GM18873 (cell line): ENCODE data around the gene PRIMPOL.
A peak's percentile ranks its signal among the peaks of the same experiment; 100 is the strongest.
"Not testable (repeated sequence)": the region's sequence is repeated elsewhere in the genome, so short reads cannot be mapped to it uniquely, and the experiment has no call there.

Experiments
- ATAC-seq: cut with Tn5 transposase; IDR thresholded peaks from one replicate; pipeline ENCODE4 v1.9.1; 2021; ENCODE audit warnings: mild to moderate bottlenecking, moderate library complexity, moderate number of reproducible peaks; ENCODE audit not compliant: unreplicated experiment, low FRiP score

The PRIMPOL gene

GRCh38 chr4:184699941-184700340 lies 50.4 kb downstream of the PRIMPOL start:
- no peak for ATAC-seq

GRCh38 chr4:184702114-184702513 lies 52.6 kb downstream of the PRIMPOL start:
- no peak for ATAC-seq

- no peak for ATAC-seq
Measured at GRCh38 chr4:184705692-184706091, 56.2 kb downstream of the PRIMPOL start.

GRCh38 chr4:184706453-184706852 lies 56.9 kb downstream of the PRIMPOL start:
- no peak for ATAC-seq

GRCh38 chr4:184712322-184712721 lies 62.8 kb downstream of the PRIMPOL start:
- no peak for ATAC-seq

- ATAC-seq = no peak
Measured at GRCh38 chr4:184713887-184714286, 64.3 kb downstream of the PRIMPOL start.

- no peak for ATAC-seq
Measured at GRCh38 chr4:184715526-184715925, 66.0 kb downstream of the PRIMPOL start.

- no peak for ATAC-seq
Measured at GRCh38 chr4:184719407-184719806, 69.9 kb downstream of the PRIMPOL start.

- no peak for ATAC-seq
Measured at GRCh38 chr4:184721254-184721653, 71.7 kb downstream of the PRIMPOL start.

GRCh38 chr4:184722798-184723197 lies 73.3 kb downstream of the PRIMPOL start:
- no peak for ATAC-seq

GRCh38 chr4:184727430-184727829 lies 77.9 kb downstream of the PRIMPOL start:
- no peak for ATAC-seq

GRCh38 chr4:184728858-184729257 lies 79.3 kb downstream of the PRIMPOL start:
- ATAC-seq = no peak

- ATAC-seq = no peak
Measured at GRCh38 chr4:184729946-184730345, 80.4 kb downstream of the PRIMPOL start.

- ATAC-seq = no peak
Measured at GRCh38 chr4:184731056-184731455, 81.5 kb downstream of the PRIMPOL start.

- no peak for ATAC-seq
Measured at GRCh38 chr4:184732126-184732525, 82.6 kb downstream of the PRIMPOL start.

- peak; percentile 97 for ATAC-seq
Measured at GRCh38 chr4:184733654-184734524, 84.4 kb downstream of the PRIMPOL start, which contains the start of gene CENPU. TSS of gene CENPU (minus strand) at chr4:184734096. CDS start at chr4:184734062, 34 bp downstream.

- no peak for ATAC-seq
Measured at GRCh38 chr4:184734758-184735157, 85.2 kb downstream of the PRIMPOL start.

- ATAC-seq = not testable (repeated sequence)
Measured at GRCh38 chr4:184739575-184739974, 90.0 kb downstream of the PRIMPOL start.

GRCh38 chr4:184740980-184741391 lies 91.4 kb downstream of the PRIMPOL start:
- no peak for ATAC-seq

- not testable (repeated sequence) for ATAC-seq
Measured at GRCh38 chr4:184741651-184742050, 92.1 kb downstream of the PRIMPOL start.

GRCh38 chr4:184743650-184744049 lies 94.1 kb downstream of the PRIMPOL start:
- ATAC-seq = no peak

- ATAC-seq = no peak
Measured at GRCh38 chr4:184744236-184744635, 94.7 kb downstream of the PRIMPOL start.
